Activated T-cell treated with anti-CD3 and anti-CD28 coated beads for 1 hour (primary cell): ENCODE results near the gene ST6GALNAC2.
A peak's percentile ranks its signal among the peaks of the same experiment; 100 is the strongest.
"Not testable (repeated sequence)": the region's sequence is repeated elsewhere in the genome, so short reads cannot be mapped to it uniquely, and the experiment has no call there.

Experiments used
- DNase-seq: peaks from one replicate; pipeline ENCODE4 v3.0.0-alpha.2; 2020; ENCODE audit warnings: low read depth

Gene ST6GALNAC2

DNA sequence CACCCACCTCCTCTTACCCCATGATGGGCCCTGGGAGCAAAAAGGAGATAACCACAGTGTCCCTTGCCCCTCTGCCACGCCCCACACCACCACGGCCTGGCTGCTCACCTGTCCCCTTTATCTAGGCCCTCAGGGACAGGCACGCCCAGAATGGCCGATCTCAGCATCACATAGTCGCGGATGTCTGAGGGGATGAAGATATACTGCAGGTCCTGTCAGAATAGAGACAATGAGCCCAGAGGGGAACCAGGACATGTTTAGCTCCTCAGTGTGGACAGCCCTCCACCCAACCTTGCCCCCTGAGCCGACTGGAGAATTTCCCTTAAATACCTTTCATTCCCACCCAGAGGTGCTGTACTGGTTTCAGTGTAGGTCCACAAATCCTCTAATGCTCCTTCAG lies 15.2 kb downstream of the ST6GALNAC2 start:
- DNase-seq, result no peak

DNA sequence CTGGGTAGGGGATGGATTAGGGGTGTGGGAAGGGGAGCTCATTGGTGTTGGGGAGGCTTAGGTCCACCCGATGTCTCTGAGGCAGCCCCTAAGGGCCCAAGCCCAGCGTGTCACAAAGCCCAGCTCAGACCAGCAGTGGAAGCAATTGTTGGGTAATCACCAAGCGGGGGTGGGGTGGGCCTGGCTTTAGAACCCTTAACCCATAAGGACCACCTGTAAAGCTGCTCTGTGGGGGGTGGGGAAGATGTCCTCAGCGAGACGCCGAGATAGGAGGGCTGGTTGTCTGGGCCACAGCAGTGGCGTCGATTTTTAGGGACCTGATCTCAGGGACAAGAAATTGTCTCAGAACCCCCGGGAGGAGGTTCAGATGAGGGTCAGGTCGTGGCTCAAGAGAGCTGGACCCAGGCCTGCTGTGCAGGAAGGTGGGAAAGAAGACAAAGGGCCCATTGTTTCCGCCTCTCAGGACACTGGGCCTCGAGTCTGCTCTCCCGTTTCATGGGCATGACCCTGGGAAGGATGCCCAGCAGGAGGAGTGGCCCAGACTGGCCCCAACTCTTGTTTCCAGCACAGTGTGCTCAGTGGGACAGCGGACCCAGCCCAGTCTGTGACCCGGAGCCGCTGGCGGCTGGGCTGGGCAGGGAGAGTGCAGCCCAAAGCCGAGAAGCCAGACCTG lies 15.9 kb downstream of the ST6GALNAC2 start:
- no peak for DNase-seq

GRCh38 chr17:76568811-76569221 lies 16.8 kb downstream of the ST6GALNAC2 start:
- no peak for DNase-seq

GRCh38 chr17:76567634-76568432 lies 17.8 kb downstream of the ST6GALNAC2 start:
- DNase-seq, result no peak

- DNase-seq, result no peak
Measured at GRCh38 chr17:76566988-76567431, 18.6 kb downstream of the ST6GALNAC2 start.

GRCh38 chr17:76566613-76566943 lies 19.1 kb downstream of the ST6GALNAC2 start:
- DNase-seq, result no peak

DNA sequence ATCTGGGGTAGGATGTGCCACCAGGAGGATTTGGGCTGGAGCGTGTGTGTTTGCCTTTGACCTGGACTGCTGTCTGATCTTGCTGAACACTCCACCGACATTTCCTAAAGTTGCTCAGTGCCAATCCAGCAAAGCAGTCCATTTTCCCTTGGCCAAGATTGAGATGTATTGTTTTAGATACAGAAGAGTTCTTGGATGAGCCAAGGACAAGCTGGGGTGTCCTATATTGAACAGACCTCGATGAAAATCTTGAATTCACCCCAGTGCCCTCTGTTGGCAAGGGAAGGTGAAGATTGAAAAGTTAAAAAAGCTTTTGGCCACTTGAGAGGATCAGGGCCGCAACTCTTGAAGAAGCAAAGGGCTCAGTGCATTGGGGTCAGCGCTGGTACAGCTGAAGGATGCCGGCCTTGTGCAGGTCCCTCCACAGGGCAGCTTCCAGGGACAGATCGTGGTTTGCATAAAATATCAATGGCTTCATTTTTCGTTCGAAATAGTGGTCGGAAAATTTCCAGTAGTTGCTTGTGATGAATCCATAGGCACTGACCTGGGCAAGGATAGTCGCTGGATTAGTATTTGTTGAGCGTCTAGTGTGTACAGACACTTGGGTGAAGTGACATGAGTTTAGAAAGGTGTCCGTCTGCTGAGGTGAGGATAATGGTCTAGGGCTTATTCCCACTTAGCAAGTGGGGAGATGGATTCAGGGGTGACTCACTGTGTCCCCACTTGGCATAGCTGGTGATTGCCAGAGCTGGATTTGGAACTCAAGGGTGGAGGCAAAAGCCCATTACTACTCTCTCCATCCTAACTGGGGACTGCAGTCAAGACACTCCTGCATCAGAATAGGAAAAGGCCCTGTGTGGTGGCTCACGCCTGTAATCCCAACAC lies 19.7 kb downstream of the ST6GALNAC2 start:
- no peak for DNase-seq

DNA sequence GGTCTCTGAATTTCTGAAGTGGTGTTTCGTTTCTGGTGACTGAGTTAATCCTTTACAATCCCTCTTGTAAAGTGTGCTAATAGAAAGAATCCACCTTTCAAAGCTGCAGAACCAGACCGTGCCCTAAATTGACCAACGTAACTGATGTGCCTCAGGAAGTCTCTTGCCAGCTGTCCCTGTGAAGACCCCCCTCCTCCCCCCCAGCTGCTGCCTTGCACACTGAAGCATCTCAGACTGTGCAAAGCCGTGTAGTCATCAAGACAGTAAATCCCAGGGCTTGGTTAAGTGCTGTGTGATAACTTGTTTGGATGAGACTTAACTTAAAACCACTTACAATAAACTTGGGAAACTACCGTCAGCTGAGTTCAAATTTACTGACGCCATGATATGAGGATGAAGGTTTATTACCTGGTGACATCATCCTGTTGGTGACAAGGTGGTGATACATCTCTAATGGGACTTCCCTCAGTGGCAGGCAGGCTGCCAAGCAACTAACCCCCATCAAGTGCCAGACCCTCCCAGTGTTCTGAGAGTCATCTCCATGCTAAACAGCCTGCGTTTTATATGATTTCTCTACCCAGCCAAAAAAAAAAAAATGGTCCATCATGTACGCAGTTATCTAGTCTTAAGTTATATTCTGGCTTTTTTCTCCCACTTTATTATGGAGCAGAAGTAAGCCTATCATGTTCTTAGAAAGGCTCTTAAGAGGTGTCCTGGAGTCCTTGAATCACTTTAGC lies 20.5 kb downstream of the ST6GALNAC2 start:
- DNase-seq, result not testable (repeated sequence)

GRCh38 chr17:76563359-76563758 lies 22.3 kb downstream of the ST6GALNAC2 start:
- not testable (repeated sequence) for DNase-seq

DNA sequence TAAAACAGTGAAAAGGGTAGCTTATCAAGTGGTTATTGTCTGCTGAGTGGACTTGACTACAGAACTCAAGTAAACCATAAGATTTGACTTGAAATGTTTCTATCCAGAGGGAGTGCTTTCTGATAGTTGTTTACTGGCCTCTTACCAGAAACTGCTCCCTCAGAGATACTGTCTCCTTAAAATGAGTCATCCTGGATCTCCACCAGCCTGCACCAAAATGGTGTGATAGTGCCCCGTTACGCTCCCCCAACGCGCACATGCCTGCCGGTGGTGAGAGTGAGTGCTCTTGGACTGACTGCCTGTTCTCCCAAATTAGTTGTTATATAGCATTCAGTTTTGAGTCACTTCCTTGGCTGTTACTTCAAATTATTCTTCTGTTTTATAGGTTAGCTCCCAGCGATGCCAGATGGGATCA lies 22.9 kb downstream of the ST6GALNAC2 start:
- DNase-seq, result no peak

GRCh38 chr17:76561799-76562268 lies 23.8 kb downstream of the ST6GALNAC2 start:
- DNase-seq, result no peak

GRCh38 chr17:76561332-76561731 lies 24.3 kb downstream of the ST6GALNAC2 start:
- no peak for DNase-seq

GRCh38 chr17:76560877-76561221 lies 24.8 kb downstream of the ST6GALNAC2 start:
- no peak for DNase-seq

- no peak for DNase-seq
Measured at GRCh38 chr17:76560036-76560876, 25.4 kb downstream of the ST6GALNAC2 start.

GRCh38 chr17:76559460-76559859 lies 26.2 kb downstream of the ST6GALNAC2 start:
- not testable (repeated sequence) for DNase-seq

- DNase-seq, result no peak
Measured at GRCh38 chr17:76558198-76559095, 27.2 kb downstream of the ST6GALNAC2 start.

GRCh38 chr17:76557368-76558197 lies 28.1 kb downstream of the ST6GALNAC2 start:
- peak; percentile 86 for DNase-seq

- no peak for DNase-seq
Measured at GRCh38 chr17:76556765-76557367, 28.8 kb downstream of the ST6GALNAC2 start.
